HepG2 (cell line): ENCODE results near the gene NACAD.

Experiments
- BRCA1 ChIP-seq: sonication (generic); formaldehyde crosslinking; IDR thresholded peaks from 2 replicates; pipeline ENCODE4 v1.4.0; 2020; ENCODE audit warnings: missing genetic modification reagents
- HMG20B ChIP-seq: conservative IDR thresholded peaks from 2 replicates; pipeline ENCODE4 v1.6.1; 2016; ENCODE audit warnings: missing genetic modification reagents, missing compliant biosample characterization
- IRF2 ChIP-seq: IDR thresholded peaks from 2 replicates; pipeline ENCODE4 v1.6.1; 2018; ENCODE audit warnings: missing genetic modification reagents, missing compliant biosample characterization
- MAF1 ChIP-seq: sonication (generic); formaldehyde crosslinking; IDR thresholded peaks from 2 replicates; pipeline ENCODE4 v1.5.0; 2020; ENCODE audit warnings: missing genetic modification reagents, borderline replicate concordance
- NFRKB ChIP-seq: fragments of 450-650 bp; IDR thresholded peaks from 2 replicates; pipeline ENCODE4 v1.6.1; 2017
- NR1H2 ChIP-seq: sonication (generic); formaldehyde crosslinking; IDR thresholded peaks from 2 replicates; pipeline ENCODE4 v1.8.1; 2022; ENCODE audit warnings: low read depth, missing genetic modification reagents, borderline replicate concordance
- RAD21 ChIP-seq: fragments of 450-650 bp; formaldehyde crosslinking; IDR thresholded peaks from 2 replicates; pipeline ENCODE4 v1.5.0; 2020; ENCODE audit warnings: mild to moderate bottlenecking
- TEAD3 ChIP-seq: optimal IDR thresholded peaks from 2 replicates; pipeline ENCODE3; 2016; ENCODE audit warnings: borderline replicate concordance
- TF ChIP-seq, protein P1 (sequence below): sonication (generic); formaldehyde crosslinking; IDR thresholded peaks from 2 replicates; pipeline ENCODE4 v1.5.0; 2020; ENCODE audit warnings: mild to moderate bottlenecking, missing genetic modification reagents, moderate library complexity
- TF ChIP-seq, protein P2 (sequence below): sonication (generic); formaldehyde crosslinking; IDR thresholded peaks from 2 replicates; pipeline ENCODE4 v1.5.0; 2020; ENCODE audit warnings: mild to moderate bottlenecking, missing genetic modification reagents, borderline replicate concordance

- TF ChIP-seq MAF1 (CRISPR knock-in tag) = no peak
- no peak for TF ChIP-seq HMG20B (CRISPR knock-in tag)
- TF ChIP-seq, protein P1, sequence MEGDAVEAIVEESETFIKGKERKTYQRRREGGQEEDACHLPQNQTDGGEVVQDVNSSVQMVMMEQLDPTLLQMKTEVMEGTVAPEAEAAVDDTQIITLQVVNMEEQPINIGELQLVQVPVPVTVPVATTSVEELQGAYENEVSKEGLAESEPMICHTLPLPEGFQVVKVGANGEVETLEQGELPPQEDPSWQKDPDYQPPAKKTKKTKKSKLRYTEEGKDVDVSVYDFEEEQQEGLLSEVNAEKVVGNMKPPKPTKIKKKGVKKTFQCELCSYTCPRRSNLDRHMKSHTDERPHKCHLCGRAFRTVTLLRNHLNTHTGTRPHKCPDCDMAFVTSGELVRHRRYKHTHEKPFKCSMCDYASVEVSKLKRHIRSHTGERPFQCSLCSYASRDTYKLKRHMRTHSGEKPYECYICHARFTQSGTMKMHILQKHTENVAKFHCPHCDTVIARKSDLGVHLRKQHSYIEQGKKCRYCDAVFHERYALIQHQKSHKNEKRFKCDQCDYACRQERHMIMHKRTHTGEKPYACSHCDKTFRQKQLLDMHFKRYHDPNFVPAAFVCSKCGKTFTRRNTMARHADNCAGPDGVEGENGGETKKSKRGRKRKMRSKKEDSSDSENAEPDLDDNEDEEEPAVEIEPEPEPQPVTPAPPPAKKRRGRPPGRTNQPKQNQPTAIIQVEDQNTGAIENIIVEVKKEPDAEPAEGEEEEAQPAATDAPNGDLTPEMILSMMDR (CRISPR knock-in tag) = peak; percentile 5; the same call in 1 of the 2 replicates
- TF ChIP-seq NR1H2 (CRISPR knock-in tag) = no peak
- no peak for TF ChIP-seq IRF2 (CRISPR knock-in tag)
- no peak for TF ChIP-seq RAD21
- no peak for TF ChIP-seq BRCA1 (CRISPR knock-in tag)
- TF ChIP-seq, protein P2, sequence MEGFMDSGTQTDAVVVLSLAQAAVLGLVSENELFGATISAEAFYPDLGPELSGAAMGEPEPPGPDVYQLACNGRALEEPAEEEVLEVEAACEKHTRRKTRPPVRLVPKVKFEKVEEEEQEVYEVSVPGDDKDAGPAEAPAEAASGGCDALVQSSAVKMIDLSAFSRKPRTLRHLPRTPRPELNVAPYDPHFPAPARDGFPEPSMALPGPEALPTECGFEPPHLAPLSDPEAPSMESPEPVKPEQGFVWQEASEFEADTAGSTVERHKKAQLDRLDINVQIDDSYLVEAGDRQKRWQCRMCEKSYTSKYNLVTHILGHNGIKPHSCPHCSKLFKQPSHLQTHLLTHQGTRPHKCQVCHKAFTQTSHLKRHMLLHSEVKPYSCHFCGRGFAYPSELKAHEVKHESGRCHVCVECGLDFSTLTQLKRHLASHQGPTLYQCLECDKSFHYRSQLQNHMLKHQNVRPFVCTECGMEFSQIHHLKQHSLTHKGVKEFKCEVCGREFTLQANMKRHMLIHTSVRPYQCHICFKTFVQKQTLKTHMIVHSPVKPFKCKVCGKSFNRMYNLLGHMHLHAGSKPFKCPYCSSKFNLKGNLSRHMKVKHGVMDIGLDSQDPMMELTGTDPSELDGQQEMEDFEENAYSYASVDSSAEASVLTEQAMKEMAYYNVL (CRISPR knock-in tag) = 0 out of 2 replicates have a peak, but pooled peaks have one; percentile 43
- no peak for TF ChIP-seq TEAD3 (CRISPR knock-in tag)
- TF ChIP-seq NFRKB = no peak
These were observed 52.5 kb downstream of the NACAD start for GRCh38 chr7:45036317-45036716.
